ENCODE measurements around the gene NFASC. TPM values are rescaled to one million over a fixed set of nuclear protein-coding genes. Genes with fewer than 3 reads are reported as not detected.

The NFASC gene
- total and polyA plus RNA-seq, 2 experiments from 2014 or later = 46.3 to 54.7 TPM

- Histone ChIP-seq H2AFZ (no peak overlapping the region), H3K36me3 (ENCODE audit: low read depth) (0 out of 2 replicates have a peak, but pooled peaks cover 6% of the 10 kb centered on the region), H3K27me3 (replicated peaks; ENCODE audit: insufficient read depth) (no peaks in the 10 kb centered on the region), H3K9me3 (ENCODE audit: low read depth) (no peaks in the 10 kb centered on the region), H3F3A (ENCODE audit: insufficient read depth) (no peaks in the 10 kb centered on the region), H3K79me2 (ENCODE audit: insufficient read depth) (peaks cover 25% of the 10 kb centered on the region; the same call in 1 of the 2 replicates), H3K9ac (no peak overlapping the region), H3K4me2 (ENCODE audit: unreplicated experiment) (no peak overlapping the region), H3K4me1 (ENCODE audit: insufficient read depth) (no peaks in the 10 kb centered on the region), H3K9me2 (ENCODE audit: insufficient read depth) (no peaks in the 10 kb centered on the region), H3K4me3 (no peak overlapping the region), H4K20me1 (ENCODE audit: insufficient read depth) (peaks cover 7% of the 10 kb centered on the region; the same call in 1 of the 2 replicates), H3K27ac (no peak overlapping the region)
- WGBS, 2 experiments (ENCODE audit: low coverage in 1 of 2, low lambda C conversion rate in 2 of 2, missing lambda C conversion rate in 2 of 2) = 86 to 89% methylated on average over 7 of the region's 7 CpGs
- in situ Hi-C loops (cut with MboI) = no loop called here
- TF ChIP-seq EZH2phosphoT487 (IDR thresholded peaks at IDR 0.05; ENCODE audit: insufficient read depth, low read depth) = no peak
- TF ChIP-seq EZH2 (IDR thresholded peaks at IDR 0.05; ENCODE audit: insufficient read depth, poor library complexity, severe bottlenecking) = no peak
- no peak for DNase-seq
These were observed 61.3 kb downstream of the NFASC start for GRCh38 chr1:204931768-204932572.

DNA sequence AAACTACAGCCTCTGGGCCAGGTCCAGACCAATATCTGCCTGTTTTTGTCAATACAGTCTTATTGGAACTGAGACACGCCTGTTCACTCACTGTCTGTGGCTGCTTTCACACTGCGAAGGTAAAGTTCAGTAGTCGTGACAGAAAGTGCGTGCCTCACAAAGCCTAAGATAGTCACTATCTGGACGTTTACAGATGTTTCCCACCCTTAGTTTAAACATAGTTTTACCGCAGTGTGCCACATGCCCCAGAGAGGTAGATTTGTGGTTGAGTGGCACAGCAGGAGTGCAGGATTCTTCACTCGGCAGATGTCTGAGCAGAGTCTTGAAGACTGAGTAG lies 61.9 kb downstream of the NFASC start:
- no peaks in the 10 kb centered on the region for H3K9me2 ChIP-seq (ENCODE audit: insufficient read depth)
- H3K9me3 ChIP-seq (ENCODE audit: low read depth) = no peaks in the 10 kb centered on the region
- H3F3A ChIP-seq (ENCODE audit: insufficient read depth) = no peaks in the 10 kb centered on the region
- no peak for DNase-seq
- no peak overlapping the region for H3K27ac ChIP-seq
- no peak overlapping the region for H2AFZ ChIP-seq
- H3K4me1 ChIP-seq (ENCODE audit: insufficient read depth) = no peaks in the 10 kb centered on the region
- H3K36me3 ChIP-seq (ENCODE audit: low read depth) = 0 out of 2 replicates have a peak, but pooled peaks cover 6% of the 10 kb centered on the region
- no peak overlapping the region for H3K9ac ChIP-seq
- in situ Hi-C loops (cut with MboI) = no loop called here
- no peak overlapping the region for H3K4me3 ChIP-seq
- WGBS, 2 experiments (ENCODE audit: low coverage in 1 of 2, low lambda C conversion rate in 2 of 2, missing lambda C conversion rate in 2 of 2) = 71 to 75% methylated on average over 7 of the region's 7 CpGs
- TF ChIP-seq EZH2phosphoT487 (IDR thresholded peaks at IDR 0.05; ENCODE audit: insufficient read depth, low read depth) (no peak), EZH2 (IDR thresholded peaks at IDR 0.05; ENCODE audit: insufficient read depth, poor library complexity, severe bottlenecking) (no peak)
- peaks cover 7% of the 10 kb centered on the region; the same call in 1 of the 2 replicates for H4K20me1 ChIP-seq (ENCODE audit: insufficient read depth)
- H3K79me2 ChIP-seq (ENCODE audit: insufficient read depth) = peaks cover 25% of the 10 kb centered on the region
- H3K4me2 ChIP-seq (ENCODE audit: unreplicated experiment) = no peak overlapping the region
- no peaks in the 10 kb centered on the region for H3K27me3 ChIP-seq (replicated peaks; ENCODE audit: insufficient read depth)

GRCh38 chr1:204935155-204935554 lies 64.5 kb downstream of the NFASC start:
- Histone ChIP-seq H3K27me3 (replicated peaks; ENCODE audit: insufficient read depth) (no peaks in the 10 kb centered on the region), H3F3A (ENCODE audit: insufficient read depth) (no peaks in the 10 kb centered on the region), H3K79me2 (ENCODE audit: insufficient read depth) (peaks cover 11% of the 10 kb centered on the region), H3K36me3 (ENCODE audit: low read depth) (0 out of 2 replicates have a peak, but pooled peaks cover 6% of the 10 kb centered on the region), H3K9me3 (ENCODE audit: low read depth) (no peaks in the 10 kb centered on the region), H3K4me1 (ENCODE audit: insufficient read depth) (no peaks in the 10 kb centered on the region), H2AFZ (no peak overlapping the region), H3K9ac (no peak overlapping the region), H4K20me1 (ENCODE audit: insufficient read depth) (peaks cover 5% of the 10 kb centered on the region; the same call in 1 of the 2 replicates), H3K27ac (no peak overlapping the region), H3K4me2 (ENCODE audit: unreplicated experiment) (no peak overlapping the region), H3K9me2 (ENCODE audit: insufficient read depth) (no peaks in the 10 kb centered on the region), H3K4me3 (no peak overlapping the region)
- WGBS, 2 experiments (ENCODE audit: low coverage in 1 of 2, low lambda C conversion rate in 2 of 2, missing lambda C conversion rate in 2 of 2) = 72 to 79% methylated on average over 3 of the region's 3 CpGs
- no peak for DNase-seq
- in situ Hi-C loops (cut with MboI) = no loop called here
- TF ChIP-seq EZH2 (IDR thresholded peaks at IDR 0.05; ENCODE audit: insufficient read depth, poor library complexity, severe bottlenecking) (no peak), EZH2phosphoT487 (IDR thresholded peaks at IDR 0.05; ENCODE audit: insufficient read depth, low read depth) (no peak)

DNA sequence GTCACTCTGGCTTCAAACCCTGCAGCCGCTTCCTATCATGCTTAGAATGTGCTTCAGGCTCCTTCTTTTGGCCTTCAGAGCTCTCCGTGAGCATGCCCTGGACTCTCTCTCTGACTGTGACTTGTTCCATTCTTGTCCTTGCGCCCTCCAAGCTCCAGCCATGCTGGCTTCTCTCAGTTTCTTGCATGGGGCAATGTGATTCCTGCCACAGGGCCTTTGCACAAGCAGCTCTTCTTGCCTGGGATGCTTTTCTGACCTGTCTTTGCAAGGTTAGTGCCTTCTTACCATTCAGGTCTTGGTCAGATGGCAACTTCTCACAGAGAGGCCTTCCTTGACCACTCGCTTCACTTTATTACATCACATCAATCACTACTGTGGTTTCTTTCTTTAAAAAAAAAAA lies 66.1 kb downstream of the NFASC start:
- H3K9me3 ChIP-seq (ENCODE audit: low read depth) = no peaks in the 10 kb centered on the region
- H3K4me3 ChIP-seq = no peak overlapping the region
- no peaks in the 10 kb centered on the region for H3K9me2 ChIP-seq (ENCODE audit: insufficient read depth)
- 81 to 86% methylated on average over 4 of the region's 4 CpGs for WGBS, 2 experiments (ENCODE audit: low coverage in 1 of 2, low lambda C conversion rate in 2 of 2, missing lambda C conversion rate in 2 of 2)
- no peak overlapping the region for H3K27ac ChIP-seq
- H3K79me2 ChIP-seq (ENCODE audit: insufficient read depth) = peaks cover 3% of the 10 kb centered on the region
- 0 out of 2 replicates have a peak, but pooled peaks cover 6% of the 10 kb centered on the region for H3K36me3 ChIP-seq (ENCODE audit: low read depth)
- no peak overlapping the region for H3K9ac ChIP-seq
- H2AFZ ChIP-seq = no peak overlapping the region
- in situ Hi-C loops (cut with MboI) = no loop called here
- H3K27me3 ChIP-seq (replicated peaks; ENCODE audit: insufficient read depth) = no peaks in the 10 kb centered on the region
- no peak for TF ChIP-seq EZH2phosphoT487 (IDR thresholded peaks at IDR 0.05; ENCODE audit: insufficient read depth, low read depth)
- TF ChIP-seq EZH2 (IDR thresholded peaks at IDR 0.05; ENCODE audit: insufficient read depth, poor library complexity, severe bottlenecking) = no peak
- peaks cover 9% of the 10 kb centered on the region; the same call in 1 of the 2 replicates for H3K4me1 ChIP-seq (ENCODE audit: insufficient read depth)
- no peak for DNase-seq
- H4K20me1 ChIP-seq (ENCODE audit: insufficient read depth) = no peaks in the 10 kb centered on the region; the same call in 1 of the 2 replicates
- H3F3A ChIP-seq (ENCODE audit: insufficient read depth) = no peaks in the 10 kb centered on the region
- no peak overlapping the region for H3K4me2 ChIP-seq (ENCODE audit: unreplicated experiment)

Data from GM23248 (cell line).